ENCODE results near the gene CATSPERB. TPM values are rescaled to one million over a fixed set of nuclear protein-coding genes. Genes with fewer than 3 reads are reported as not detected.

The CATSPERB gene
- total RNA-seq, 2 donors from 2014 or later, result 20.4 to 70.0 TPM

DNA sequence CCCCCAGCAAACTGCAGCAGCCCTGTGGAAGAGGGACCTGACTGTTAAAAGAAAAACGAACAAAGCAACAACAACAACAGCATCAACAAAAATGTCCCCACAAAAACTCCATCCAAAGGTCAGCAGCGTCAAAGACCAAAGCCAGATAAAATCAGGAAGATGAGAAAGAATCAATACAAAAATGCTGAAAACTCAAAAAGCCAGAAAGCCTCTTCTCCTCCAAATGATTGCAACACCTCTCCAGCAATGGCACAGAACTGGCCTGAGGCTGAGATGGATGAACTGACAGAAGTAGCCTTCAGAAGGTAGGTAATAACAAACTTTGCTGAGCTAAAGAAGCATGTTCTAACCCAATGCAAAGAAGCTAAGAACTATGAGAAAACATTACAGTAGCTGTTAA lies 176.4 kb downstream of the CATSPERB start:
- WGBS, 2 donors, result 77 to 80% methylated on average over 2 of the region's 2 CpGs
- Histone ChIP-seq H3K4me1 (no peaks in the 10 kb centered on the region), H3K27ac (no peak overlapping the region), H3K9me3 (no peaks in the 10 kb centered on the region), H3K27me3 (no peaks in the 10 kb centered on the region), H3K36me3 (replicated peaks in 1 of 2; ENCODE audit: insufficient read depth in 1 of 2, low read depth in 2 of 2) (no peaks in the 10 kb centered on the region), H3K4me3 (no peak overlapping the region)
- DNase-seq (no peak), ATAC-seq (no peak)
- intact Hi-C loops (cut with DNase I), result no loop called here
- no peak for TF ChIP-seq POLR2A (IDR thresholded peaks at IDR 0.05)
- TF ChIP-seq, protein P1, sequence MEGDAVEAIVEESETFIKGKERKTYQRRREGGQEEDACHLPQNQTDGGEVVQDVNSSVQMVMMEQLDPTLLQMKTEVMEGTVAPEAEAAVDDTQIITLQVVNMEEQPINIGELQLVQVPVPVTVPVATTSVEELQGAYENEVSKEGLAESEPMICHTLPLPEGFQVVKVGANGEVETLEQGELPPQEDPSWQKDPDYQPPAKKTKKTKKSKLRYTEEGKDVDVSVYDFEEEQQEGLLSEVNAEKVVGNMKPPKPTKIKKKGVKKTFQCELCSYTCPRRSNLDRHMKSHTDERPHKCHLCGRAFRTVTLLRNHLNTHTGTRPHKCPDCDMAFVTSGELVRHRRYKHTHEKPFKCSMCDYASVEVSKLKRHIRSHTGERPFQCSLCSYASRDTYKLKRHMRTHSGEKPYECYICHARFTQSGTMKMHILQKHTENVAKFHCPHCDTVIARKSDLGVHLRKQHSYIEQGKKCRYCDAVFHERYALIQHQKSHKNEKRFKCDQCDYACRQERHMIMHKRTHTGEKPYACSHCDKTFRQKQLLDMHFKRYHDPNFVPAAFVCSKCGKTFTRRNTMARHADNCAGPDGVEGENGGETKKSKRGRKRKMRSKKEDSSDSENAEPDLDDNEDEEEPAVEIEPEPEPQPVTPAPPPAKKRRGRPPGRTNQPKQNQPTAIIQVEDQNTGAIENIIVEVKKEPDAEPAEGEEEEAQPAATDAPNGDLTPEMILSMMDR (IDR thresholded peaks at IDR 0.05), result no peak

DNA sequence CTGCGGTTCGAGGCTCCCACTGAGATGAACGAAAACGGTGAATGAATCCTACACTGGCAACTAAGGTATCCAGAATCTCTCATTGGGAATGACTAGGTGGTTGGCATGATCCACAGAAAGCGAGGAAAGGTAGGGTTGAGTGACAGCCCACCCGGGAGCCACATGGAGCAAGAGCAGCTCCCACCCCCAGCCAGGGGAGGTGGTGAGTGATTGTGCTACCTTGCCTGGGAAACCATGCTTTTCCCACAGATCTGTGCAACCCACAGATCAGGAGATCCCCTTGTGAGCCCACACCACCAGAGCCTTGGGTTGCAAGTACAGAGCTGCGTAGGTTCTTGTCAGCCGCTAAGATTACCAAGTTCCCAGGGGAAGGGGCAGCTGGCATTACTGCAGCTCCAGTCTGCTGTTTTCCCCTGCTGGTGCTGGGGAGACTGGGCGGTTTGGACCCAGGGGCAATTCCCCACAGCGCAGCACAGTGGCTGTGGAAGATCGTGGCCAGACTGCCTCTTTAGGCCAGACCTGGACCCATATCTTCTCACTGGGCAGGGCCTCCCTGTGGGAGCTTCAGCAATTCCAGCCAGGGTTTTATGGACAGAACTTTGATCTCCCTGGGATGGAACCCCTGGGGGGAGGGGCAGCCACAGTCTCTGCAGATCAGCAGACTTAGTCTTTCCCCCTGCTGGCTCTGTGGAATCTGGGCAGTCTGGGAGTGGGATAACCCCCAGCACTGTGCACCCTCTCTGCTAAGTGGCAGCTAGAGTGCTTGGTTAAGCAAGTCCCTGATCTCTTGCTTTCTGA lies 177.2 kb downstream of the CATSPERB start:
- TF ChIP-seq POLR2A (IDR thresholded peaks at IDR 0.05), result no peak
- TF ChIP-seq, protein P1 (IDR thresholded peaks at IDR 0.05), result no peak
- H3K4me1 ChIP-seq, result no peaks in the 10 kb centered on the region
- H3K4me3 ChIP-seq, result no peak overlapping the region
- no peaks in the 10 kb centered on the region for H3K27me3 ChIP-seq
- ATAC-seq (no peak), DNase-seq (no peak)
- H3K36me3 ChIP-seq (replicated peaks in 1 of 2; ENCODE audit: insufficient read depth in 1 of 2, low read depth in 2 of 2), result no peaks in the 10 kb centered on the region
- WGBS, 2 donors, result 87 to 97% methylated on average over 6 to 10 of the region's 11 CpGs
- intact Hi-C loops (cut with DNase I), result no loop called here
- no peak overlapping the region for H3K27ac ChIP-seq
- no peaks in the 10 kb centered on the region for H3K9me3 ChIP-seq

DNA sequence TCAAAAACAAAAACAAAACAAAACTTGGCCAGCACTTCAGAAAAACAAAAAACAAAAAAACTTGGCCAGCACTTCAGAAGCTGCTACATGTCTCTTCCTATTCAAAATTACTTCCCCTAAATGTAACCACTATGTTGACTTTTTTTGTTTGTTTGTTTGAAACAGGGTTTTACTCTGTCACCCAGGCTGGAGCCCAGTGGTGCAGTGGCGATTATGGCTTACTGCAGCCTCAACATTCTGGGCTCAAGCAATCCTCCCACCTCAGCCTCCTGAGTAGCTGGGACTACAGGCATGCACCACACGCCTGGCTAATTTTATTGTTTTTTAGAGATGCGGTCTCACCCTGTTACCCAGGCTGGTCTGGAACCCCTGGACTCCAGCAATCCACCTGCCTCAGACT lies 183.8 kb downstream of the CATSPERB start:
- no peak for TF ChIP-seq POLR2A (IDR thresholded peaks at IDR 0.05)
- TF ChIP-seq, protein P1 (IDR thresholded peaks at IDR 0.05), result no peak
- Histone ChIP-seq H3K36me3 (replicated peaks in 1 of 2; ENCODE audit: insufficient read depth in 1 of 2, low read depth in 2 of 2) (no peaks in the 10 kb centered on the region), H3K27ac (no peak overlapping the region), H3K4me1 (no peaks in the 10 kb centered on the region), H3K9me3 (no peaks in the 10 kb centered on the region), H3K4me3 (no peak overlapping the region), H3K27me3 (no peaks in the 10 kb centered on the region)
- DNase-seq (no peak), ATAC-seq (no peak)
- 93 to 98% methylated on average over 3 of the region's 3 CpGs for WGBS, 2 donors
- intact Hi-C loops (cut with DNase I), result no loop called here

DNA sequence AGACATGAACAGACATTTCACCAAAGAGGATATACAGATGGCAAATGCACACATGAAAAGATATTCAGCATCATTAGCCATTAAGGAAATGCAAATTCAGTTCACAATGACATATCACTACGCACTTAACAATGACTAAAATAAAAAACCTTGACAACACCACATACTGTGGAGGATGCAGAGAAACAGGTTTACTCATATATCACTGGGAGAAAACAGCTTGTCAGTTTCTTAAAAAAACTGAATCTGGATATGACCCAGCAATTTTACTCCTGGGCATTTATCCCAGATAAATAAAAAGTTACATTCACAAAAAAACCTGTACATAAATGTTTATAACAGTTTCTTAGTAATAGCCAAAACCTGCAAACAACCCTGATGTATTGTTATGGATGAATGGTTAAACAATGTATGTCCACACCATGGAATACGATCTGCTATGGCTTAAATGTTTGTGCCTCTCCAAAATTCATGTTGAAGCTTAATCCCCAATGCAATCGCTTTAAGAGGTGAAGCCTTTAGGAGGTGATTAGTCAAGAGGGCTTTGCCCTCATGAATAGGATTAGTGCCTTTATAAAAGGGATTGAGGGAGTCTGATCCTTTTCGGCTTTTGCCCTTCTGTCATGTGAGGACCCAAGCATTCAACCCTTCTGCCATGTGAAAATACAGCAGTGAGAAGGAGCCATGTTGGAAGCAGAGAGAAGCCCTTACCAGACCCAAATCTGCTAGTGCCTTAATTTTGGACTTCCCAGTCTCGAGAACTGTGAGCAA lies 185.8 kb downstream of the CATSPERB start:
- H3K27me3 ChIP-seq, result no peaks in the 10 kb centered on the region
- H3K4me1 ChIP-seq, result no peaks in the 10 kb centered on the region
- ATAC-seq, result no peak
- H3K9me3 ChIP-seq, result no peaks in the 10 kb centered on the region
- no peak overlapping the region for H3K4me3 ChIP-seq
- no peaks in the 10 kb centered on the region for H3K36me3 ChIP-seq (replicated peaks in 1 of 2; ENCODE audit: insufficient read depth in 1 of 2, low read depth in 2 of 2)
- intact Hi-C loops (cut with DNase I), result no loop called here
- DNase-seq, result no peak
- 73 to 82% methylated on average over 5 of the region's 5 CpGs for WGBS, 2 donors
- no peak for TF ChIP-seq POLR2A (IDR thresholded peaks at IDR 0.05)
- TF ChIP-seq, protein P1 (IDR thresholded peaks at IDR 0.05), result no peak
- no peak overlapping the region for H3K27ac ChIP-seq

Measured in body of pancreas (tissue), 4 donors.